Ishikawa (cell line): ENCODE measurements around the gene CALHM1.

Experiments
- CREB1 ChIP-seq: IDR thresholded peaks from 2 replicates; pipeline ENCODE4 v1.6.1; 2012; ENCODE audit warnings: low read depth
- FOXM1 ChIP-seq: IDR thresholded peaks from 2 replicates; pipeline ENCODE4 v1.6.1; 2012; ENCODE audit warnings: low read depth, borderline replicate concordance
- TAF1 ChIP-seq: IDR thresholded peaks from 2 replicates; pipeline ENCODE4 v1.6.1; 2012; ENCODE audit warnings: low read depth, mild to moderate bottlenecking
- USF1 ChIP-seq: IDR thresholded peaks from 2 replicates; pipeline ENCODE4 v1.6.1; 2012
- YY1 ChIP-seq: IDR thresholded peaks from 2 replicates; pipeline ENCODE4 v1.6.1; 2012; ENCODE audit warnings: low read depth

DNA sequence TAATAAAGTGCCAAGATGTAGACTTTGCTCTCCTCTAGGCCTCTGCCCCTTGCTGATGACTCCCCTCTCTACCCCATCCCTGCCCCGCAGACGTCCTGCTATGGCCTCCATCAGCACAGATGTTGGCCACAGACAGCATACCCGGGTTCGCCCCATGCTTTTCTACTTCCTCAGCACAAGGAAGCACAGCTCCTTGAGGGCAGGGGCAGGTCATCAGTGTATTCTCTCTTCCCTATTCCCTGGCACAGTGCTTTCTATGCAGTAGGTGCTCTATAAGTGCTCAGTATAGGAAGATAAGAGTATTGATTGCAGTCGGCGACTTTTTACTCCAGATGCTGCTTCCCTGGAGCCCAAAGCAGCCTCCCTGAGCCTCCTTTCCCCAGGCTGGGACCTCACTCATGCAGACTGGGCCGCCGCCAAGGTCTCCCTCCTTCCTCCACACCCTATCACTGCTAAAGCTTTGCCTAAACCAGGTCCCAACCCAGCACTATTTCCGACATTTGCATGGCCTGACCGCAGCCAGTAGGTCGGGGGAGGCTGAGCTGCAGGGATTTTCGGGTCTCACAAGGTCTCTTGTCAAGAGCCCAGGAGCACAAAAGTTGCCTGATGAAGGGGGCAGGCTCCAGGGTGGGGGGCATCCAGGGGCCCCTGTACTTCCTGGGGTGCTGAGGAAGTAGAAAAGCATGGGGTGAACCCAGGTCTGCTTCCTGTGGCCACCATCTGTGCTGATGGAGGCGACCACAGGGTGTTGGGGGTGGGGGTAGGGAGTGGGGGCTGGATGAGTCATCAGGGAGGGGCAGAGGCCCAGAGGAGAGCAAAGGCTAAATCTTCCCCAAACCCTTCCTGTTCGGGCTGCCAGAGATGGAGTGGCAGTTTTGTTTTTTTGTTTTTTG lies 12.3 kb upstream of the CALHM1 start:
- TF ChIP-seq TAF1 (no peak), CREB1 (no peak), USF1 (no peak), YY1 (no peak), FOXM1 (no peak)
